NCI-H2081 (cell line): Measurements from ENCODE around the gene SIRPD.
"Not testable (repeated sequence)": the region's sequence is repeated elsewhere in the genome, so short reads cannot be mapped to it uniquely, and the experiment has no call there.

Source experiments
- DNase-seq, 2 experiments: peaks; one replicate each; lab custom pipeline; 2025; lab: John Stamatoyannopoulos, UW

The SIRPD gene

DNA sequence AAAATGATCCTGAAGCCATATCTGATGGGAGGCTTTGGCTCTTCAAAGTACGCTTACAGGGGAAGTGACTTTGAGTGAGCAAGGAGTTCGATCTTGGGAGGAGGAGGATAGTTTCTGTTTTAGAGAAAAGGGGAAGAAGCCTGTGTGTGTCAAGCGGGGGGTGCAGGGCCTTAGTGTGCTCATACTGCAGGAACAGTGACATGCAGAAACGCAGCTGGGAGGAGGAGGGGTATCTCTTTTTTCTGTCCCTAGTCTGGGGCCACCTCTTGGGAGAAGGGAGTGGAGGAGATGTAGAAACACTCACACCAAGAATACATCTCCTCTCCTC is 19.8 kb downstream of the SIRPD start:
- no peak for DNase-seq

DNA sequence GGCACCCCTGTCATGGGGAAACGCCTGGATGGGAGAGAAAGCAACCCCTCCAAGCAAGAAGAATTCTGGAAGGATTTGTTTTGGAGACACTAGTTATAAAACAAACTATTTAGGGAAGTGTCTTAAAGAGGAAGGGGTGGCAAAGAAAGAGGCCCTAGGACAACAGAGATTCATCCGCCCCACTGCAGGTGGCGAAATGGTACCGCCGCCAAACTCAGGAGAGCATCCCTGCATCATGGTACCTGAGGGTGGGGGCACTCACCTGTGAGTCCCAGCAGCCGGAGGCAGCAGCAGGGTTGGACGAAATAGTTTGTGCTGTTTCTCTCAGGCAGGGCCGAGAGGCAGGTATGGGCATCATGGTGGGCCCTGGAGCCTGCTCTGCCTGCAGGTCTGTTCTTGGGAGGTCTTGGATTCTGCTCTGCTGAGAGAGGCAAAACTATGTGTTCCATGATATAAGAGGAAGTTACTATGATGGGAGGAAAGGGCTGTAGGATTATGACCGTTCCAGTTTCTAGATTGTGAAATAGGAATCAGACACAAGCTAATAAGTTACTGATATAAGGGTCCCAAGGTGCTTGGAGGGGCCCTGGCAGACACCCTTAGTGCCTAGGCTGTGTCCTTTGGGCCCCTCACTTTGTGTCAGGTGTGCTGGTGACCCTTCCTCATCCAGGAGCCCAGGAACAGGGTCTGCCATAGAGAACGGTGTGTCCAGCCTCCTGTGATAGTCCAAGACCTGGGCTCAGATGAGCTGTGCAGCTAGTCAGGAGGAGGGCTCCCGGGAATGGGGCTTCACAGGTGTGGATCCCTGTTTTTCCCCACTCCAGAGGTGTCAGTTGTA is 20.4 kb downstream of the SIRPD start:
- DNase-seq, result no peak

DNA sequence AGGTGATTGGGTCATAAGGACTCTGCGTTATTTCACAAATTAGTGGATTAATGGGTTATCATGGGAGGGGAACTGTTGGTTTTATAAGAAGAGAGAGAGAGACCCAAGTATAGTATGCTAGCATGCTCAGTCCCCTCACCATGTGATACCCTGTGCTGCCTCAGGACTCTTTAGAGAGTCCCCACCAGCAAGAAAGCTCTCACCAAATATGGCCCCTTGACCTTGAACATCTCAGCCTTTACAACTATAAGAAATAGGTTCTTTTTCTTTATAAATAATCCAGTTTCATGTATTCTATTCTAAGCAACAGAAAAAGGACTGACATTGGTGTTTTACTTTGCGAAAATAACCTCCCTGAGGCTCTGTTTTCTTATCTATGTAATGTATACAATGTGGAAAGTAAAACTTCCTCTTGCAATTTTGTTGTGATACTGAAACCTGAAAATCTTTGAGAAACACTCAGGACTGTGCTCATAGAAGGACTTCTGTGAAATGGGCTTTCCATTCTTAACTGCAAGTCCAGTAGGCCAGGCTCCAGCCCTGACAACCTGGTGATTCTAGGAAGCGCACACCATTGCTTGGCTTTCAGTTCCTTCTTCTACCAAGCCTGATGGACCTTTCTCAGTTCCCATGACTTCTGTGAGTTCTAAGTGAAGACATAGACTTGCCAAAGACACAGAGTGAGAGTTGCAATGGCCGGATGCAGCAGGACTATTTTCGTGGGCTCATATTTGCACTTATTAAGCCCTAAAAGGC is 21.9 kb downstream of the SIRPD start:
- no peak for DNase-seq

DNA sequence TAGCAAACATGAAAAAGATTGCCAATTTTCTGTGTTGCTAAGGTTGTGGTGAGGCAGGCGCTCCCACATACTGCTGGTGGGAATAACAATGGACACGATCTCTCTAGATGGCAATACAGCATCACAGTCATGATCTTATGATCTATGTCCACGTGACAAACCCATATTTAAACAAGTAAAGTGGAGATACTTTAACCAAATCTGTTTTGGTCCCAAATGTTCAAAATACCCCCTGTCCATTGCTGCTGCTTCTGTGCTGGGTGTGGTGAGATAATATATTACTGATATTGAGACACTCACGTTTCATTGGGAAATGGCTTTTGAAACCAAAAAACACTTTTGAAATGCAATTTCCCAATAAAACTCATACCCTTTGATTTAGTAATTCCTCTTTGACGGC is 23.0 kb downstream of the SIRPD start:
- DNase-seq, result no peak

DNA sequence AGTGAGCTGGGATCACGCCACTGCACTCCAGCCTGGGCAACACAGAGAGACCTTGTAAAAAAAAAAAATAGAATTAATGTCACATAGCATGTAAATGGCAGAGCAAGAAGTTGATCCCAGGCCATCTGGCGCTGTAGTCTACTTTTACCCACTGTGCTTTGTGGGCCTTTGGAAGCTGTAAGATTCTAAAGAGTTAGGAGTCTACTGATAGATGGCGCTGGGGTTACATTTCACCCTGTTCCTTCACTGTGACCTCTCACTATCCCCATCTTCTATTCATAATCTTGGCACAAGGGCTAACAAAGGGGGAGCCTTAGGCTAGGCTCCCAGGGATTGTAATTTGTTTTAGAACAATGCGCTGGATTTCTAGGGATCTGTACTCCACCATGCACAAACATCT is 24.4 kb downstream of the SIRPD start:
- DNase-seq, result no peak

DNA sequence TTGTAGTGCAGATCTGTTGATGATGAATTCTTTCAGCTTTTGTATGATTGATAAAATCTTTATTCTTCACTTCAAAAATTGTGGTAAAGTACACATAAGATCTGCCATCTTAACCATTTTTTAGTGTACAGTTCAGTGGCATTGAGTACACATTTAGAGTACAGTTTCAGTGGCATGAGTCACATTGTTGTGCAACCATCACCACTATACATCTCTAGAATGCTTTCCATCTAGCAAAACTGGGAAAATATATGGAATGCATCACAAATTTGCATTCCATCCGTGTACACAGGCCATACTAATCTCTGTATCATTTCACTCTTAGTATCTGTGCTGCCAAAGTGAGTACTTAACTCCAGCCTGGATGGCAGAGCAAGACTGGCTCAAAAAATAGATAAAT is 28.7 kb downstream of the SIRPD start:
- no peak for DNase-seq

DNA sequence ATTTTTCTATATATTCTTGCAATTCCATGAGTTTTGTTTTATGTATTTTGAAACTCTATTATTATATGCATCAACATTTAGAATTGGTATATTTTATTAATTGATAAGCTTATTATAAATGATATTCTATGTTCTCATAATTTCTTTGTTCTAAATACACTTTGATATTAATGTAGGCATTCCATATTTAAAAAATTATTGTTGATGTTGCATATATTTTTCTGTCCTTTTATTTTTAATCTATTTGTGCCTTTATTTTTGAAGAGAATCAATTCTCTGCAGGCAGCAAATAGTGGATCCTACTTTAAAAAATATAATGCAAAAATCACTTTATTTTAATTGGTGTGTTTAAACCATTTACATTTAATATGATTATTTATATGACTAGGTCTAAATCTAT is 29.6 kb downstream of the SIRPD start:
- no peak for DNase-seq

DNA sequence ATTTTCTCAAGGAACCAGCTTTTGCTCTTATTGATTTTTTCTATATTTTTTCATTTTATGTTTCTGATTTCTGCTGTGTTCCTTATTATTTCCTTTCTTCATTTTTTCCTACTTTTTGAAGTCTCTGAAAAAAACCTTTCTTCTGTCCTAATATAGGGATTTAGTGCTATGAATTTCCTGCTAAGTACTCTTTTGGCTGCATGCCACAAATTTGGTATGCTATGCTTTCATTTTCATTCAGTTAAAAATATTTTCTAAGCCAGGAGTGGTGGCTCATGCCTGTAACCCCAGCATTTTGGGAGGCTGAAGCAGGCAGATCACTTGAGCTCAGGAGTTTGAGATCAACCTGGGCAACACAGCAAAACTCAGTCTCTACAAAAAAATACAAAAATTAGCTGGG is 30.6 kb downstream of the SIRPD start:
- DNase-seq, result no peak

DNA sequence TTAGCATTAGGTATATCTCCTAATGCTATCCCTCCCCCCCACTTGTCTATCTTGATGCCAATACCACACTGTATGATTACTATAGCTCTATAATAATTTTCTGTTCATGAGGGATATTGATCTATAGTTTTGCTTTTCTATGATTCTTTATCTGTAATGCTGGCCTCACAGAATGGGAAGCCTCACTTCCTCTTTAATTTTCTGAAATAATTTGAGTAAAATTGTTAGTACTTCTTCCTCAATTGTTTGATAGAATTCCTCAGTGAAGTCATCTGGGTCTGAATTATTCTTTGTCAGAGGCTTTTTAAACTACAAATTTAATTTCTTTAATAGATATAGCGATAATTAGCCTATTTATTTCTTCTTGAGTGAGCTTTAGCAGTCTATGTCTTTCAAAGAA is 31.2 kb downstream of the SIRPD start:
- no peak for DNase-seq

DNA sequence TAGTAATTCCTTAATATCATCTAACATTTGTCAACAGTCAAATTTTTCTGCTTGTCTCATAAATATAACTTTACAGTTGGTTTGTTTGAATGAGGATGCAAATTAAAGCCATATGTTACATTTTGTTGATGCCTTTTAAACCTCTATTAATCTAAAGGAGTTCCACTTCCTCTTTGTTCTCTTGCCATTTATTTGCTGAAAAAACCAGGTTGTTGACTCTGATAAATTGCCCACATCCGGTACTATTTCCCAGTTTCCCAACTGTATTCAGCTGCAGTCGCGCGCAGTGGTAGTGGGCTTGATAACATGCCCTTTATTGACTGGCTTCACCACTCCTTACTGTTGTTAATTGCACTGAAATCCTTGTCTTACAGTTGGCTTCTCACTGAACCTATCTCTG is 33.5 kb downstream of the SIRPD start:
- DNase-seq, result peak in 1 of 2 experiments; percentile 51

DNA sequence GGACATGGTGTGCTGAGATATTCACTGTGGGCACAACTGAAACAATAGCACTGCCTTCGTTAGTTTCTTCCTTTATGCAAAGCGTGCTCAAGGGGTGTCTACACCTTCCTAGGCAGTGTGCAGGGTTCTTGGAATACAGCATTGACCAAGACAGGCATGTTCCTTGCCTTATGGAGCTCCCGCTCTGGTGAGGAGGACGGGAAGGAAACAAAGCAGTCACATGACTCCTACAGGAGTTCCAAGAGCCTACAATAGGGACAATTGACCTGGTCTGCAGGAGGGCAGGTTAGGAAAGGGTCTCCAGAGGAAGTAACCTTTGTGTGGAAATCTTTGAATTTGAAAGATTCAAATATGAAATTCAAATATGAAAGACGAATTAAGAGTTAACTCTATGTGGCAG is 40.5 kb downstream of the SIRPD start:
- no peak for DNase-seq

DNA sequence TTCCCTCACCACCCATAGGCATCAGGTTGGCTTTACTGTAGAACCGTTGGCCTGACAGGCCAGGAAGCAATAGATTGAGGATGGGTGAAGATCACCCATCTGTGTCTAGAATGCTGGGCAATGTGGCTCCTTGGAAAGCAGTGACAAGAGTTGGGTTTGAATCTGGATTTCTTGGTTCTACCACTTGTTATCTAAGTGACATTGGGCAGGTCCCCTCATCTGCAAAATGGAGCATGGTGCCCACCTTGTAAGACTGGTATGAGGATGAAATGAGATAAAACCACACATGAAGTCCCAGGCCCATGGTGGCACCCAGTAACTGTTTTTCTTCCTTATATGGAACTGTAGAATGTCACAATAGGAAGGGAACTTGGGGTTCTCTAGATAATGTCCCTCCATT is 43.7 kb downstream of the SIRPD start:
- DNase-seq, result no peak

DNA sequence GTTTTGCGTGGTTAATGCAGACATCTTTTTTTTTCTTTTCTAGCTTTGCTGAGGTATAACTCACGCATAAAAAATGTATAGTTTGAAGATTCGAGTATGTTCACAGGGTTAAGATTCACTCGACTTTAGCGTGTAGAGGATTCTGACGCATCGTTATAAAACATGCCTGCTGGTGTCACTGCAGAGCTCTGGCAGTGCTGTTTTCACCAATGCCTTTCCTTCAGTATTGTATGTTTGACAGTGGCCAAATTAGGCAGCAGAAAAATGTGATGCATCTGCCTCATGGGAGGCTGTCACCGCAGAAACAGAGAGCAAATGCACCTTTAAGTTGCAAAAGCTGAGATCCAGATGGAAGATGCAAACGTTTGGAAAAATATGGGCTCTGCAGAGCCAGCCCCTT is 48.3 kb downstream of the SIRPD start:
- no peak for DNase-seq

DNA sequence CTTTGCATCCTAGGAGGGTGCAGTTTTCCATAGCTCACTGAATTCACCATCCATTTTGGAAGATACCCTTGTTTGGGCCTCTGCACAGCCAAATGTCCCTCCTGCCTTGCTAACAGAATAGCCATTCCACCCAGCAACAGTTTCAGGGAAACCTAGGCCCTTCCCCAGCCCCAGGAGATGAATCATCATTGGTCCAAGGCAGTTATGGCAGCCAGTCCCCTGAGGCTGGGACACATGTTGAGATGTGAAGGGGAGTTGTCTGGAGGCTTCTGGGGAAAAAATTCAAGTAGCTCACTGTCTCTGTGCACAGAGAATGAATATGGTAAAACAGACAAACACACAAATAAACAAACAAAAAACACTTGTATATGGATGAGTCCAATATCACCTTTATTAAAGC is 48.9 kb downstream of the SIRPD start:
- no peak for DNase-seq

DNA sequence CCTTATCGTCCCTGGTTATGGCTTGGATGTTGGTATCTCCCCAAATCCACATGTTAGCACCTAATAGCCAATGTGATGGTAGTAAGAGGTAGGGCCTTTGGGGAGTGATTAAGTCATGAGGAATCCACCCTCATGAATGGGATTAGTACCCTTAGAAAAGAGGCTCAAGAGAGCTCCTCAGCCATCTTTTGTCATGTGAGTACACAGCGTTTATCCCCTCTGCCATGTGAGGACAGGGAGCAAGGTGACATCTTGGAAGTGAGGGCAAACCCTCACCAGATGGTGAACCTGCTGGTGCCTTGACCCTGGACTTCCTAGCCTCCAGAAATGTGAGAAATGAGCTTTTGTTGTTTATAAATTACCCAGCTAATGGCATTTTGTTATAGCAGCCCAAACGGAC is 50.2 kb downstream of the SIRPD start:
- no peak for DNase-seq

DNA sequence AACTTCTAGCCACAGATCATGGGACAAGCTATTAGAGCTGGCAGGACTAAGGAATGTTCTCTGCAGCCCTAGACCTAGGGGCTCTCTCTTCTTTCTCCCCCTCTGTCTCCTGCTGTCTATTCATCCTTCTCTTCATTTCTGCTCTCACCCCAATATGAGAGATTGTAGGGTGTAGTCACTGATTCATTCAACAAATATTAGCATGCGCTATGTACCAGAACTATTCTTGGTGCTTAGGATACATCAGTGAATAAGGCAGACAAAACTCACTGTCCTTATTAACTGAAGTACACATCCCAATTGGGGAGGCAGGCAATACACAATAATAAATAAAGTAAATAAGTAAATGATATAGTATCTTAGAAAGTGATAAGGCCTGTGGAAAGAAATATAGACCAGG is 51.6 kb downstream of the SIRPD start:
- no peak for DNase-seq

DNA sequence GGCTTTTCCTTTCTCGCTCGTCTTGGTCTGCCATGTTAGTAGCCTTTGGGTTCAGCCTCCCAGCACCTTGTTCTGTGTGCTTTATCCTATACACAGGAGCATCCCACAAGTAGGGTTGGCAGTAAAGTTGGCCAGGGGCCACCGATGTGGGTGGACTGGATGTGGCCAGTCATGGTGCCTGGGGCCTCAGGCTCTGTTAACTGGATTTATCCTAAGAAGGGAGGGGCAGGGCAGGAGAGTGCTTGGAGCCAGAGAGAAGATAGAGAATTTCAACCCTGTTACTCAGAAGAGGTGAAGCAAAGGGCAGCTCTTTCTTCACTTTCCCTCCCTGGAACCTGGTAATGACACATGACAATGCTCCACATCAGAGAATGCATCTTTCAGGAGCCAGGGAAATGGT is 52.1 kb downstream of the SIRPD start:
- no peak for DNase-seq

DNA sequence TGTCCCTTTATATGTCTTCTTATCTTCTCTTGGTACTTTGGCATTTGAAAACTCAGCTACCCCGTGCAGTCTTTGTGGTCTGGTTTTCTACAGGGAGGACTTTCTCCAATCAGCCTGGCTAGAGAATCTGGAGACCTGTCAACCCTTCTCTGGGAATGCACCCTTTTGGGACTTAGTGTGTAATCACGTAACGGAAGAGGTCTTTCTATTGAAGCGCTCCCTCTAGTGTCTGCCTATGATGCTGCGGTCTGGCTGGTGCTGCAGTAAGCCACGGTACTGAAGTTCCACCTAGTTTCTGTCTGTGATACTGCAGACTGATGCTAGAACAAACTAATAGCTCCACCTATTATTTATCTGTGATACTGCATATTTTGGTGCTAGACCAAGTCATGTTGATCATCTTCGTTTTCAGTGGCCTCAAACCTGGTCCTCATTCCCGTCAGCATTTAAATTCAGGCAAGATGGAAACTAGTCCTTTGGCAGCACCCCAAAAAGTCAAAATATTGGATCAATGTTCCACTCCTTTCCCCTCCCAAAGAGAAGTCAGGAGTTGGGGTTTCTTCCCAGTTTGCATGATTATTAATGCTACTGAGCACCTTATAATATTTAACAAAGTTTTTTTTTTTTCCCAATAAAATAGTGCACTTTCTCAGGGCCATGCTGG is 53.8 kb downstream of the SIRPD start:
- DNase-seq, result peak; percentile 69 to 82

DNA sequence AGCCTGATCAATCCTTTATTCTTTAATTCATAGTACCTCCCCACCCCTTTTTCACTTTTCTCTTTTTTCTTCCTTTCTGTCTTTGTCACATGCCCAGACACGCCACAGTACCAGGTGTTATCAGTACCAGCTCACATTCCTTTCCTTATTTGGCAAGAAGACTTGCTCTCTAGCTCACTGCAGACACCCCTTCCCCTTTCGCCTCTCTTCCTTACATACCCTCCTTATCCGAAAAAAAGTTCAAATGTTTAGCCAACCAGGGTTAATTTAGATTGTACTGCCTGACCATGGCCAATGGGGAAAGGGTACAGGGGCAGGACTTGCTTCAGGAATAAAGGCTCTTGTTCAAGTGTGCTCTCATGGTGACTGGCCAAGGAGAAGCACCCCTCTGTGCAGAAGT is 57.0 kb downstream of the SIRPD start:
- no peak for DNase-seq

DNA sequence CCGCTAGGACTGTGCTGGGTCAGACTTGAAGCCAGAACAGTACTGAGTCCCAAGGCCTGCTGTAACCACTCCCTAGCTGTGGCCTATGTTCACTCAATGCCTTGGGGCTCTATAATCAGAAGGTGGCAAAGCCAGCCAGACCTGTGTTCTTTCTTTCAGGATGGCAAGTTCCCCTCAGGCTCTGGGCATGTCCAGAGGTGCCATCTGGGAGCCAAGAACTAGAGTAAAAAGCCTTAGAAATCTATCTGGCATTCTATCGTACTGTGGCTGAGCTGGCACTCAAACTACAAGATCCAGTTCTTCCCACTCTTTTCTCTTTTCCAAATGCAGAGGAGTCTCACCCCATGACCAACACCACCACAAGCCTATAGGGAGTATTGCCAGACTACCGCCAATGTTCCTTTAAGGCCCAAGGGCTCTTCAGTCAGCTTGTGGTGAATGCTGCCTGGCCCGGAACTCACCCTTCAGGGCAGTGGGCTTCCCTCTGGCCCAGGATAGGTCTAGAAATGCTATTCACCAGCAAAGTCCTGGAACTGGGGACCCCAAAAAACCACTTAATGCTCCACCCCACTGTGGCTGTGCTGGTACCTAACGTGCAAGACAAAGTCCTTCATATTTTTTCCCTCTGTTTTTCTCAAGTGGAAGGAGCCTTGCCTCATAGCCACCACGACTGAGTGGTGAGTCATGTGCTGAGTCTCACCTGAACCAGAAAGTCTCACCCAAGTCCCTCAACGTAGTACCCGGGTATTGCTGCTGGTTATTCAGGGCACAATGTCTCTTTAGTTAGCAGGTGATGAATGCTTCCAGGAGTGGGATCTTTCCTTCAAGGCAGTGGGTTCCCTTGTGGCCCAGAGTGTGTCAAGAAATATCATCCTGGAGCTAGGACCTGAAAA is 57.7 kb downstream of the SIRPD start:
- DNase-seq, result no peak

DNA sequence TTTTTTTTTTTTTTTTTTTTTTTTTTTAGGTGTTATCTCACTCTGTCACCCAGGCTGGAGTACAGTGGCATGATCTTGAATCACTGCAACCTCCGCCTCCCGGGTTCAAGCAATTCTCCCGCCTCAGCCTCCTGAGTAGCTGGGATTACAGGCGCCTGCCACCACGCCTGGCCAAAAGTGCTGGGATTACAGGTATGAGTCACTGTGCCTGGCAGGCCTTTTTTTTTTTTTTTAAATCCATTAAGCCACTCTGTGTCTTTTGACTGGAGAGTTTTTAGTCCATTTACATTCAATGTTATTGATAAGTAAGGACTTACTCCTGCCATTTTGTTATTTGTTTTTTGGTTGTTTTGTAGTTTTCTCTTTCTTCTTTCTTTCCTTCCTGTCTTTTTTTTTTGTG is 60.1 kb downstream of the SIRPD start:
- not testable (repeated sequence) for DNase-seq

DNA sequence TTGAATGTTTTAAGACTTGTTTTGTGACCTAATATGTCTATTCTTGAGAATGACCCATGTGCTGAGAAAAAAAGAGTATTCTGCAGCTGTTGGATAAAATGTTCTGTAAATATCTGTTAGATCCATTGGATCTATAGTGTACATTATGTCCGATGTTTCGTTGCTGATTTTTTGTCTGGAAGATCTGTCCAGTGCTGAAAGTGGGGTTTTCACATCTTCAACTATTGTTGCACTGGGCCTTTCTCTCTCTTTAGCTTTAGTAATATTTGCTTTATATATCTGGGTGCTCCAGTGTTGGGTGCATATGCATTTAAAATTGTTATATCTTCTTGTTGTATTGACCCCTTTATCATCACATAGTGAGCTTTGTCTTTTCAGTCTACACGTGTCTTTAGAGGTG is 60.6 kb downstream of the SIRPD start:
- DNase-seq, result no peak
